ENCODE data around the gene TSEN2.

DNA sequence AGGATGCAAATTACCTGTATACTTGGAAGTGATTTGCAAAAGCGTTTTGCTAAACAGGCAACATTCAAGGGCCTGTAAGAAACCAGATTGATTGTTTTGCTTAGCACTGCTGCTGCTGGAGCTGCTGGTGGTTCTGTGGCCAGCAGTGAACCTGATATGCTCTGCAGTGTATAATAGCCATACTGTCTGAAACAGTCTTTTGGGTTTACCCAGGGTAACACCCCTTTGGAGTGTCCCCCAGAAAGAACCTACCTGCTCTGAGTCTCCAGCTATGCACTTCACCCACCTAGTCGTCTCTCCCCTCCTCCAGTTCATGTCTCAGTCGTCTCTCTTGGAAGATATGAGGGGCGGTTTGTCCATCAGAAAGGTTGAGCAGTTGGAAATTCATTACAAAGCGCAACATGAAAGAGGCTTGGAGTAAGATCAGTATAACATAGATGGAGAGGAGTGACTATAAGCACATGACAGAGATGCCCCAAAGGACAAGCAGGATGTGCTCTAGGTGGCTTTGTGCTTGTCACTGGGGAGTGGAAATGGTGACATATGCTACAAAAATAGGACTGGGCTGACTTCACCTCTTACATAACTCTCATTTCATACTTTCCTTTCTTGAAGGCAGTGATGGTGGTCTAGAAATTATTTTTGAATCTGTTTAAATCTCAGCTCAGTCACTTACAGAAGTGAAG, 76.4 kb downstream of the TSEN2 start:
- TF ChIP-seq EZH2 (IDR thresholded peaks at IDR 0.05) = no peak
- TF ChIP-seq, protein P1, sequence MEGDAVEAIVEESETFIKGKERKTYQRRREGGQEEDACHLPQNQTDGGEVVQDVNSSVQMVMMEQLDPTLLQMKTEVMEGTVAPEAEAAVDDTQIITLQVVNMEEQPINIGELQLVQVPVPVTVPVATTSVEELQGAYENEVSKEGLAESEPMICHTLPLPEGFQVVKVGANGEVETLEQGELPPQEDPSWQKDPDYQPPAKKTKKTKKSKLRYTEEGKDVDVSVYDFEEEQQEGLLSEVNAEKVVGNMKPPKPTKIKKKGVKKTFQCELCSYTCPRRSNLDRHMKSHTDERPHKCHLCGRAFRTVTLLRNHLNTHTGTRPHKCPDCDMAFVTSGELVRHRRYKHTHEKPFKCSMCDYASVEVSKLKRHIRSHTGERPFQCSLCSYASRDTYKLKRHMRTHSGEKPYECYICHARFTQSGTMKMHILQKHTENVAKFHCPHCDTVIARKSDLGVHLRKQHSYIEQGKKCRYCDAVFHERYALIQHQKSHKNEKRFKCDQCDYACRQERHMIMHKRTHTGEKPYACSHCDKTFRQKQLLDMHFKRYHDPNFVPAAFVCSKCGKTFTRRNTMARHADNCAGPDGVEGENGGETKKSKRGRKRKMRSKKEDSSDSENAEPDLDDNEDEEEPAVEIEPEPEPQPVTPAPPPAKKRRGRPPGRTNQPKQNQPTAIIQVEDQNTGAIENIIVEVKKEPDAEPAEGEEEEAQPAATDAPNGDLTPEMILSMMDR (IDR thresholded peaks at IDR 0.05) = no peak
- TF ChIP-seq EZH2phosphoT487 (IDR thresholded peaks at IDR 0.05) = no peak
